ENCODE results near the gene PRTN3.

GRCh38 chr19:814152-815078 lies 26.4 kb upstream of the PRTN3 start:
- no peak for TF ChIP-seq POLR2A (IDR thresholded peaks at IDR 0.05; ENCODE audit: low read length)
- no peak for TF ChIP-seq GATA1 (IDR thresholded peaks at IDR 0.05; ENCODE audit: low read depth, low read length)

All from erythroblast (primary cell).